ENCODE data around the gene CDH8. TPM values are rescaled to one million over a fixed set of nuclear protein-coding genes. Genes with fewer than 3 reads are reported as not detected.
"Not testable (repeated sequence)": the region's sequence is repeated elsewhere in the genome, so short reads cannot be mapped to it uniquely, and the experiment has no call there.

CDH8 gene
- total and polyA plus RNA-seq, 4 donors, result 28.5 to 70.7 (median 47.7) TPM

- H3K27me3 ChIP-seq (ENCODE audit: control insufficient read depth, insufficient read depth, low read length), result no peaks in the 10 kb centered on the region
- whole genome bisulfite sequencing (ENCODE audit: insufficient coverage), result 82% methylated on average over 1 of the region's 3 CpGs
- no peak for DNase-seq (ENCODE audit: low read depth in 4 of 6, low spot score in 6 of 6)
- no peak overlapping the region for H3K27ac ChIP-seq (ENCODE audit: low read depth, low read length)
- no peak overlapping the region for H3K4me3 ChIP-seq (ENCODE audit: low read depth, low read length)
- H3K4me1 ChIP-seq (ENCODE audit: control insufficient read depth, insufficient read depth, low read length), result no peaks in the 10 kb centered on the region
- no peaks in the 10 kb centered on the region for H3K9me3 ChIP-seq (ENCODE audit: control insufficient read depth, insufficient read depth, low read length)
- H3K36me3 ChIP-seq (ENCODE audit: control insufficient read depth, insufficient read depth, low read length), result no peaks in the 10 kb centered on the region
These were observed 114.9 kb downstream of the CDH8 start for GRCh38 chr16:61921373-61921772.

- WGBS (ENCODE audit: insufficient coverage), result 97% methylated on average over 5 of the region's 37 CpGs
- DNase-seq (ENCODE audit: low read depth in 4 of 6, low spot score in 6 of 6); H3K27me3 ChIP-seq (ENCODE audit: control insufficient read depth, insufficient read depth, low read length); H3K27ac ChIP-seq (ENCODE audit: low read depth, low read length); H3K4me1 ChIP-seq (ENCODE audit: control insufficient read depth, insufficient read depth, low read length); H3K36me3 ChIP-seq (ENCODE audit: control insufficient read depth, insufficient read depth, low read length); H3K4me3 ChIP-seq (ENCODE audit: low read depth, low read length); H3K9me3 ChIP-seq (ENCODE audit: control insufficient read depth, insufficient read depth, low read length): not testable (repeated sequence)
These were observed 118.1 kb downstream of the CDH8 start for GRCh38 chr16:61917865-61918826.

GRCh38 chr16:61915569-61915968 is 120.7 kb downstream of the CDH8 start:
- Histone ChIP-seq H3K27ac (ENCODE audit: low read depth, low read length) (no peak overlapping the region), H3K4me3 (ENCODE audit: low read depth, low read length) (no peak overlapping the region), H3K36me3 (ENCODE audit: control insufficient read depth, insufficient read depth, low read length) (no peaks in the 10 kb centered on the region), H3K4me1 (ENCODE audit: control insufficient read depth, insufficient read depth, low read length) (no peaks in the 10 kb centered on the region), H3K9me3 (ENCODE audit: control insufficient read depth, insufficient read depth, low read length) (no peaks in the 10 kb centered on the region), H3K27me3 (ENCODE audit: control insufficient read depth, insufficient read depth, low read length) (no peaks in the 10 kb centered on the region)
- no CpG with 5 or more reads among the region's 3 CpGs for WGBS (ENCODE audit: insufficient coverage)
- DNase-seq (ENCODE audit: low read depth in 4 of 6, low spot score in 6 of 6), result no peak

GRCh38 chr16:61909074-61909473 is 127.2 kb downstream of the CDH8 start:
- Histone ChIP-seq H3K4me1 (ENCODE audit: control insufficient read depth, insufficient read depth, low read length) (no peaks in the 10 kb centered on the region), H3K27me3 (ENCODE audit: control insufficient read depth, insufficient read depth, low read length) (no peaks in the 10 kb centered on the region), H3K9me3 (ENCODE audit: control insufficient read depth, insufficient read depth, low read length) (no peaks in the 10 kb centered on the region), H3K4me3 (ENCODE audit: low read depth, low read length) (no peak overlapping the region), H3K36me3 (ENCODE audit: control insufficient read depth, insufficient read depth, low read length) (no peaks in the 10 kb centered on the region), H3K27ac (ENCODE audit: low read depth, low read length) (no peak overlapping the region)
- WGBS (ENCODE audit: insufficient coverage), result 58% methylated on average over 2 of the region's 3 CpGs
- peak in 3 of 6 donors; percentile 9 to 76 (median 44) for DNase-seq (ENCODE audit: low read depth in 4 of 6, low spot score in 6 of 6)

GRCh38 chr16:61908426-61908825 is 127.8 kb downstream of the CDH8 start:
- DNase-seq (ENCODE audit: low read depth in 4 of 6, low spot score in 6 of 6), result peak in 1 of 6 donors; percentile 3
- no CpG with 5 or more reads among the region's 1 CpG for WGBS (ENCODE audit: insufficient coverage)
- Histone ChIP-seq H3K27me3 (ENCODE audit: control insufficient read depth, insufficient read depth, low read length) (no peaks in the 10 kb centered on the region), H3K36me3 (ENCODE audit: control insufficient read depth, insufficient read depth, low read length) (no peaks in the 10 kb centered on the region), H3K9me3 (ENCODE audit: control insufficient read depth, insufficient read depth, low read length) (no peaks in the 10 kb centered on the region), H3K4me1 (ENCODE audit: control insufficient read depth, insufficient read depth, low read length) (no peaks in the 10 kb centered on the region), H3K27ac (ENCODE audit: low read depth, low read length) (no peak overlapping the region), H3K4me3 (ENCODE audit: low read depth, low read length) (no peak overlapping the region)

- Histone ChIP-seq H3K27ac (ENCODE audit: low read depth, low read length) (no peak overlapping the region), H3K9me3 (ENCODE audit: control insufficient read depth, insufficient read depth, low read length) (no peaks in the 10 kb centered on the region), H3K4me3 (ENCODE audit: low read depth, low read length) (no peak overlapping the region), H3K27me3 (ENCODE audit: control insufficient read depth, insufficient read depth, low read length) (no peaks in the 10 kb centered on the region), H3K36me3 (ENCODE audit: control insufficient read depth, insufficient read depth, low read length) (no peaks in the 10 kb centered on the region), H3K4me1 (ENCODE audit: control insufficient read depth, insufficient read depth, low read length) (no peaks in the 10 kb centered on the region)
- no peak for DNase-seq (ENCODE audit: low read depth in 4 of 6, low spot score in 6 of 6)
- no CpG with 5 or more reads among the region's 1 CpG for WGBS (ENCODE audit: insufficient coverage)
These were observed 134.5 kb downstream of the CDH8 start for GRCh38 chr16:61901689-61902088.

- Histone ChIP-seq H3K4me3 (ENCODE audit: low read depth, low read length) (no peak overlapping the region), H3K36me3 (ENCODE audit: control insufficient read depth, insufficient read depth, low read length) (no peaks in the 10 kb centered on the region), H3K27ac (ENCODE audit: low read depth, low read length) (no peak overlapping the region), H3K9me3 (ENCODE audit: control insufficient read depth, insufficient read depth, low read length) (no peaks in the 10 kb centered on the region), H3K4me1 (ENCODE audit: control insufficient read depth, insufficient read depth, low read length) (no peaks in the 10 kb centered on the region), H3K27me3 (ENCODE audit: control insufficient read depth, insufficient read depth, low read length) (no peaks in the 10 kb centered on the region)
- WGBS (ENCODE audit: insufficient coverage), result no CpG with 5 or more reads among the region's 1 CpG
- DNase-seq (ENCODE audit: low read depth in 4 of 6, low spot score in 6 of 6), result no peak
These were observed 135.8 kb downstream of the CDH8 start for GRCh38 chr16:61900482-61900881.

GRCh38 chr16:61897657-61898056 is 138.6 kb downstream of the CDH8 start:
- Histone ChIP-seq H3K27ac (ENCODE audit: low read depth, low read length) (no peak overlapping the region), H3K27me3 (ENCODE audit: control insufficient read depth, insufficient read depth, low read length) (no peaks in the 10 kb centered on the region), H3K9me3 (ENCODE audit: control insufficient read depth, insufficient read depth, low read length) (no peaks in the 10 kb centered on the region), H3K4me1 (ENCODE audit: control insufficient read depth, insufficient read depth, low read length) (no peaks in the 10 kb centered on the region), H3K36me3 (ENCODE audit: control insufficient read depth, insufficient read depth, low read length) (no peaks in the 10 kb centered on the region), H3K4me3 (ENCODE audit: low read depth, low read length) (no peak overlapping the region)
- WGBS (ENCODE audit: insufficient coverage), result 100% methylated on average over 3 of the region's 3 CpGs
- no peak for DNase-seq (ENCODE audit: low read depth in 4 of 6, low spot score in 6 of 6)

- WGBS (ENCODE audit: insufficient coverage), result no CpG with 5 or more reads among the region's 2 CpGs
These were observed 143.7 kb downstream of the CDH8 start for GRCh38 chr16:61892531-61892930.

GRCh38 chr16:61891460-61891859 is 144.8 kb downstream of the CDH8 start:
- H3K27me3 ChIP-seq (ENCODE audit: control insufficient read depth, insufficient read depth, low read length), result no peaks in the 10 kb centered on the region
- WGBS (ENCODE audit: insufficient coverage), result no CpG with 5 or more reads among the region's 3 CpGs
- no peak overlapping the region for H3K4me3 ChIP-seq (ENCODE audit: low read depth, low read length)
- H3K4me1 ChIP-seq (ENCODE audit: control insufficient read depth, insufficient read depth, low read length), result no peaks in the 10 kb centered on the region
- H3K36me3 ChIP-seq (ENCODE audit: control insufficient read depth, insufficient read depth, low read length), result no peaks in the 10 kb centered on the region
- no peak for DNase-seq (ENCODE audit: low read depth in 4 of 6, low spot score in 6 of 6)
- no peaks in the 10 kb centered on the region for H3K9me3 ChIP-seq (ENCODE audit: control insufficient read depth, insufficient read depth, low read length)
- no peak overlapping the region for H3K27ac ChIP-seq (ENCODE audit: low read depth, low read length)

More at GRCh38 chr16:61892531-61892930, 143.7 kb downstream of the CDH8 start:
- Histone ChIP-seq H3K27me3 (ENCODE audit: control insufficient read depth, insufficient read depth, low read length) (no peaks in the 10 kb centered on the region), H3K27ac (ENCODE audit: low read depth, low read length) (no peak overlapping the region), H3K36me3 (ENCODE audit: control insufficient read depth, insufficient read depth, low read length) (no peaks in the 10 kb centered on the region), H3K4me3 (ENCODE audit: low read depth, low read length) (no peak overlapping the region), H3K4me1 (ENCODE audit: control insufficient read depth, insufficient read depth, low read length) (no peaks in the 10 kb centered on the region), H3K9me3 (ENCODE audit: control insufficient read depth, insufficient read depth, low read length) (no peaks in the 10 kb centered on the region)
- no peak for DNase-seq (ENCODE audit: low read depth in 4 of 6, low spot score in 6 of 6)

All from spinal cord (tissue), 10 donors.